GM18951 (cell line): ENCODE data around the gene MKLN1.

ENCODE experiments used
- POLR2A ChIP-seq: IDR thresholded peaks from 4 replicates; pipeline ENCODE4 v1.6.1; 2011; ENCODE audit warnings: mild to moderate bottlenecking; ENCODE audit not compliant: insufficient read length, insufficient read depth; ENCODE audit errors: extremely low read depth
- in situ Hi-C: fragments of 300-500 bp; cut with MboI; formaldehyde crosslinking; loops from one replicate; pipeline ENCODE4 v1.12.0; 2022; ENCODE audit warnings: low sequenced_read_pairs, mixed read lengths, inconsistent platforms; ENCODE audit not compliant: unreplicated experiment

MKLN1 gene

DNA sequence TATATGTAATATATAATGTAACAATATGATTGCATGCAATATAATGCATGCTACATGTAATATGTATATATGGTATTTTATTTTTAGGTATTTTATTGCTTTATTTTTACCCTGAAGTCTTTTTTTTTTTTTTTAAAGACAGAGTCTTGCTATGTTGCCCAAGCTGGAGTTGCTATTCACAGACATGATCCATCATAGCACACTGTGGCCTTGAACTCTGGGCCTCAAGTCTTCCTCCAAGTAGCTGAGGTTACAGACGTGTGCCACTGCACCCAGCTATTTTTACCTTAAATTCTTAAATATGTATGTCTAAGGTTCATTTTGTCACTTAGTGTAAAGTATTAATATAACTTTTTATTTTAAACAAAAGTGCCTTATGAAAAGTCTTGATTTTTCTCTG, 47.1 kb downstream of the MKLN1 start:
- no peak for TF ChIP-seq POLR2A
- in situ Hi-C loops = no loop called here

- no peak for TF ChIP-seq POLR2A
Measured at GRCh38 chr7:131381069-131381838, 53.6 kb downstream of the MKLN1 start.

GRCh38 chr7:131383417-131384285, 56.0 kb downstream of the MKLN1 start:
- in situ Hi-C loops = no loop called here
- TF ChIP-seq POLR2A = no peak

More at GRCh38 chr7:131381069-131381838, 53.6 kb downstream of the MKLN1 start:
- in situ Hi-C loops = no loop called here

DNA sequence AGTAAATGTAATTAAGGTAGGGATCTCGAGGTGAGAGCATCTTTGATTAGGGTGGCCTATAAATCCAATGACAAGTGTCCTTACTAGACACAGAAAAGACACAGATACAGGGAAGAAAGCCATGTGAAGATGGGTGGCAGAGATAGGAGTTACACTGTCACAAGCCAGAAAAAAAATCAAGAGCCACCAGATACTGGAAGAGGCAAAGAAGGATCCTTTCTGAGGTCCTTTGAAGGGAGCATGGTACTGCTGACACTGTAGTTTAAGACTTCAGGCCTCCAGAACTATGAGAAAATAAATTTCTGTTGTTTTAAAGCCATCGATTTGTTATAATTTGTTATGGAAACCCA, 56.6 kb downstream of the MKLN1 start:
- TF ChIP-seq POLR2A = no peak
- in situ Hi-C loops = no loop called here

GRCh38 chr7:131385039-131385605, 57.4 kb downstream of the MKLN1 start:
- in situ Hi-C loops = no loop called here
- no peak for TF ChIP-seq POLR2A

DNA sequence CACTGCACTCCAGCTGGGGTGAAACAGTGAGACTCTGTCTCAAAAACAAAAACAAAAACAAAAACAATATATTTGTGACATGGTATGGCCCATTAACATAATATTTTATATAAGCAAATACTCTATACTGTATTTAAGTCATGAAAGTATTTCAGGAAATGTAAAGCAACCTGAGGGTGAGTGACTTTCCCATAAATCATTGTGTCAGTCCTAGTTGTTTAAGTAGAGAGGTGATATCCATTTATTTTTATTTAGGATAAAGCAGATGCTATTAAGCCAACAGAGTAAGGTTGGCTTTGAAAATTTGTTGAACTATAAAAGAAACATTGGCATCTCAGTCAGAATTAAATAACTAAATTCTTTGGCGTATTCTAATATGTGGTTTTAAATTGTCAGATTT, 60.5 kb downstream of the MKLN1 start:
- TF ChIP-seq POLR2A = no peak
- in situ Hi-C loops = no loop called here

- in situ Hi-C loops = no loop called here
- no peak for TF ChIP-seq POLR2A
Measured at GRCh38 chr7:131390275-131390674, 62.6 kb downstream of the MKLN1 start.

DNA sequence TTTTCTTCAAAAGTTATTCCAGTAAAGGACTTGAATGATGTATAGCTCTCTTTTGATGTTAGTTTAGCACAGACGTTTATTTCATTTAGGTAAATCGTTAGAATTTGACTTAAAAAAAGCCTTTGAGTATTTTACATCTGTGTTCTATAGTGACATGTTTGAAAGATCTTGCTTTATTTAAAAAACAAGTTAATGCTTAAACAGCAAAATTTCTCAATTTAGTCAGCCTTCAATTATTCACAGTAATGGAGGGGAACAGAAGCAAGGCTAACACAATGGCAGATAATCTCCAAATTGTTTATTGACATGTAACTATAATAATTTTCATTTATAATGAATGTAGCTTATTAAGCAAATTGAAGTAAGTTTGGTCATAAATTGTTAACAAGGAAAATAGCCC, 63.5 kb downstream of the MKLN1 start:
- TF ChIP-seq POLR2A = no peak
- in situ Hi-C loops = no loop called here

DNA sequence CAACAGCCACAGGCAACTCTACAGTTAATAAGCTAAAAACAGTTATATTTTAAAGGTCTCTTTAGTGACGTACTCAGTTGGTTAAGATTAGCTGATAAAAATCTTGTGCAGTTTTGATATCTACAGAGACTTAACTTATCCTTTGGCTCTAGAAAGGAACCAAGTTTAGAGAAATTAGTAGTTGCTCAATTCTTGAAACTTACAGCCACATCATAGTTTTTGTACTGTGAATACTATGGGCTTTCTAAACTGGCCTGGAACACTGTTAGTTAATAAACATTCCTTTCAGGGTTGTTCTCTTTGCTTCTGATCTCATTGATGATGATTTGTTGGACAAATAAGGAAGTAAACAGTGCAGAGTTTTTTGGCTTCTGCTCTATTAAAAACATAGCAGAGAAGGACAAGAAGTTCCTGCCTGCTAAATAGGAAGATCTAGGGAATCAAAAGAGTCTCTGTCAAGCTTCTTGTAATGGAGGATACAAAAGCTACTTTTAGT, 73.1 kb downstream of the MKLN1 start:
- no peak for TF ChIP-seq POLR2A
- in situ Hi-C loops = no loop called here

- TF ChIP-seq POLR2A = no peak
- in situ Hi-C loops = no loop called here
Measured at GRCh38 chr7:131401194-131401593, 73.5 kb downstream of the MKLN1 start.

- in situ Hi-C loops = no loop called here
- TF ChIP-seq POLR2A = no peak
Measured at GRCh38 chr7:131403322-131403721, 75.6 kb downstream of the MKLN1 start.

DNA sequence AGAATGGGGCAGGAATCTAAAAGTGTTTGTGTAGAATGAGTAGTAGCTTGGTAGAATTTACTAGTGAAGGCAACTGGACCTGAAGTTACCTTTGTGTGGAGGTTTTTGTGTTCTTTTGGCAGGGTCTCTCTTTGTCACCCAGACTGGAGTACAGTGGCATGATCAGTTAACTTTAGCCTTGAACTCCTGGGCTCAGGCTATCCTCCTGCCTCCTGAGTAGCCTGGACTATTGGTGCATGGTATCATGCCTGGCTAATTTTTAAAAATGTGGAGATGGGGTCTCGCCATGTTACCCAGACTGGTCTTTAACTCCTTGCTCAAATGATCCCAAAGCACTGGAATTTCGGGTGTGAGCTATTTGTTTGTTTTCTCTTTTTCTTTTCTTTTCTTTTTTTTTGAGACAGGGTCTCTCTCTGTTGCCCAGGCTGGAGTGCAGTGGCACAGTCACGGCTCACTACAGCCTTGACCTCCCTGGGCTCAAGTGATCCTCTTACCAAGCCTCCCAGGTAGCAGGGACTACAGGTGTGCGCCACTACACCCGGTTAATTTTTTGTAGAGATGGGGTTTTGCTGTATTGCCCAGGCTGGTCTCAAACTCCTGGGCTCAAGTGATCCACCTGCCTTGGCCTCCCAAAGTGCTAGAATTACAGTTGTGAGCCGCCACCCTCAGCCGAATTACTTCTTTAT, 76.7 kb downstream of the MKLN1 start:
- in situ Hi-C loops = no loop called here

More for the DNA sequence above, 76.7 kb downstream of the MKLN1 start:
- no peak for TF ChIP-seq POLR2A
